Activated naive CD8-positive, alpha-beta T cell treated with anti-CD3 and anti-CD28 coated beads, Interleukin-2, amount 10 ng/mL, durations not matched to agents 7 days and 5 days (primary cell): ENCODE measurements around the gene ZNF429. TPM values are rescaled to one million over a fixed set of nuclear protein-coding genes. Genes with fewer than 3 reads are reported as not detected.
A peak's percentile ranks its signal among the peaks of the same experiment; 100 is the strongest.
"Not testable (repeated sequence)": the region's sequence is repeated elsewhere in the genome, so short reads cannot be mapped to it uniquely, and the experiment has no call there.

ENCODE experiments used
- ATAC-seq: fragments of 150-1000 bp; cut with Tn5 transposase; one replicate; pipeline ENCODE4 v1.10.0; 2021; ENCODE audit warnings: low read depth, moderate library complexity
- POLR2A ChIA-PET: fragments of 350-600 bp; sonication (Branson Sonifier 250); formaldehyde crosslinking; loops from one replicate; lab custom pipeline; 2021; ENCODE audit warnings: antibody characterized with exemption; lab: Charles Lee
- DNase-seq: peaks from one replicate; pipeline ENCODE4 v3.0.0; 2021
- H3K27ac Mint-ChIP-seq: one replicate; pipeline ENCODE4 v1.8.0; 2022; ENCODE audit warnings: mild to moderate bottlenecking, mixed read lengths
- H3K27me3 Mint-ChIP-seq: one replicate; pipeline ENCODE4 v1.8.0; 2022; ENCODE audit warnings: mild to moderate bottlenecking, moderate library complexity, mixed read lengths
- H3K36me3 Mint-ChIP-seq: one replicate; pipeline ENCODE4 v1.8.0; 2021; ENCODE audit warnings: mild to moderate bottlenecking, mixed read lengths
- H3K4me1 Mint-ChIP-seq: one replicate; pipeline ENCODE4 v1.8.0; 2021; ENCODE audit warnings: mixed read lengths
- H3K4me3 Mint-ChIP-seq: one replicate; pipeline ENCODE4 v1.8.0; 2022; ENCODE audit warnings: mild to moderate bottlenecking, moderate library complexity, mixed read lengths
- H3K9me3 Mint-ChIP-seq: one replicate; pipeline ENCODE4 v1.8.0; 2021; ENCODE audit warnings: mixed read lengths
- total RNA-seq, 2 experiments: library from RNA; stranded (reverse); gene quantifications; one replicate each; pipeline ENCODE4 v1.2.3, GENCODE V29; 2021

Gene ZNF429
- total RNA-seq, 2 experiments from 2014 or later, result 14.3 to 14.8 TPM

- ATAC-seq (peak; percentile 61), DNase-seq (peak; percentile 55)
- peaks cover 3% of the 10 kb centered on the region for H3K4me1 Mint-ChIP-seq
- H3K27me3 Mint-ChIP-seq, result peaks cover 1% of the 10 kb centered on the region
- peak overlapping the region; percentile 30 for H3K27ac Mint-ChIP-seq
- H3K9me3 Mint-ChIP-seq, result peaks cover 16% of the 10 kb centered on the region
- POLR2A ChIA-PET, result interaction anchor here (1.4 to 1.9 kb wide), 3 partner anchors 17 to 810 kb away, joined by 3 to 11 read pairs (median 9); no protein-coding TSS in a partner anchor
- no peaks in the 10 kb centered on the region for H3K36me3 Mint-ChIP-seq
- peak overlapping the region; percentile 73 for H3K4me3 Mint-ChIP-seq
These were observed 81.1 kb downstream of the ZNF429 start for GRCh38 chr19:21586311-21587116.

- peaks cover 3% of the 10 kb centered on the region for H3K4me1 Mint-ChIP-seq
- H3K36me3 Mint-ChIP-seq, result no peaks in the 10 kb centered on the region
- ATAC-seq (no peak), DNase-seq (no peak)
- peak overlapping the region; percentile 30 for H3K27ac Mint-ChIP-seq
- H3K4me3 Mint-ChIP-seq, result peak overlapping the region; percentile 73
- POLR2A ChIA-PET, result interaction anchor here (1.6 kb wide), 1 partner anchor 18 kb away, joined by 9 read pairs; no protein-coding TSS in a partner anchor
- H3K27me3 Mint-ChIP-seq, result peaks cover 1% of the 10 kb centered on the region
- peaks cover 15% of the 10 kb centered on the region for H3K9me3 Mint-ChIP-seq
These were observed 81.7 kb downstream of the ZNF429 start for GRCh38 chr19:21587117-21587461.

GRCh38 chr19:21587549-21587948 lies 82.1 kb downstream of the ZNF429 start:
- H3K36me3 Mint-ChIP-seq, result no peaks in the 10 kb centered on the region
- POLR2A ChIA-PET, result no interaction called here
- H3K27ac Mint-ChIP-seq, result no peak overlapping the region
- H3K27me3 Mint-ChIP-seq, result peaks cover 1% of the 10 kb centered on the region
- ATAC-seq (no peak), DNase-seq (no peak)
- peaks cover 15% of the 10 kb centered on the region for H3K9me3 Mint-ChIP-seq
- peaks cover 3% of the 10 kb centered on the region for H3K4me1 Mint-ChIP-seq
- no peak overlapping the region for H3K4me3 Mint-ChIP-seq

- Mint-ChIP-seq H3K4me1 (peaks cover 3% of the 10 kb centered on the region), H3K4me3 (no peak overlapping the region), H3K27me3 (peaks cover 1% of the 10 kb centered on the region), H3K9me3 (peaks cover 15% of the 10 kb centered on the region), H3K36me3 (no peaks in the 10 kb centered on the region), H3K27ac (no peak overlapping the region)
- ATAC-seq (no peak), DNase-seq (no peak)
- POLR2A ChIA-PET, result no interaction called here
These were observed 82.7 kb downstream of the ZNF429 start for GRCh38 chr19:21588065-21588601.

- Mint-ChIP-seq H3K27me3 (peaks cover 1% of the 10 kb centered on the region), H3K36me3 (no peaks in the 10 kb centered on the region), H3K9me3 (peaks cover 15% of the 10 kb centered on the region), H3K4me3 (no peak overlapping the region), H3K4me1 (no peaks in the 10 kb centered on the region), H3K27ac (no peak overlapping the region)
- ATAC-seq, result no peak
- POLR2A ChIA-PET, result no interaction called here
- DNase-seq, result no peak
These were observed 85.5 kb downstream of the ZNF429 start for GRCh38 chr19:21590867-21591266.

GRCh38 chr19:21593008-21593481 lies 87.6 kb downstream of the ZNF429 start:
- H3K4me3 Mint-ChIP-seq, result no peak overlapping the region
- no peaks in the 10 kb centered on the region for H3K36me3 Mint-ChIP-seq
- no peak for ATAC-seq
- DNase-seq, result no peak
- H3K27me3 Mint-ChIP-seq, result peaks cover 1% of the 10 kb centered on the region
- no peaks in the 10 kb centered on the region for H3K4me1 Mint-ChIP-seq
- H3K9me3 Mint-ChIP-seq, result peaks cover 21% of the 10 kb centered on the region
- POLR2A ChIA-PET, result interaction anchor here (0.6 kb wide), 1 partner anchor 130 kb away, joined by 5 read pairs; no protein-coding TSS in a partner anchor
- no peak overlapping the region for H3K27ac Mint-ChIP-seq

- H3K9me3 Mint-ChIP-seq, result peaks cover 21% of the 10 kb centered on the region
- peaks cover 1% of the 10 kb centered on the region for H3K27me3 Mint-ChIP-seq
- H3K27ac Mint-ChIP-seq, result no peak overlapping the region
- POLR2A ChIA-PET, result no interaction called here
- H3K4me1 Mint-ChIP-seq, result no peaks in the 10 kb centered on the region
- H3K4me3 Mint-ChIP-seq, result no peak overlapping the region
- no peaks in the 10 kb centered on the region for H3K36me3 Mint-ChIP-seq
- DNase-seq (no peak), ATAC-seq (no peak)
These were observed 88.1 kb downstream of the ZNF429 start for GRCh38 chr19:21593502-21593901.

- DNase-seq (no peak), ATAC-seq (no peak)
- Mint-ChIP-seq H3K4me3 (no peak overlapping the region), H3K36me3 (no peaks in the 10 kb centered on the region), H3K27me3 (peaks cover 1% of the 10 kb centered on the region), H3K4me1 (no peaks in the 10 kb centered on the region), H3K27ac (no peak overlapping the region), H3K9me3 (peaks cover 22% of the 10 kb centered on the region)
- POLR2A ChIA-PET, result no interaction called here
These were observed 88.8 kb downstream of the ZNF429 start for GRCh38 chr19:21593934-21594820.

- no peak for ATAC-seq
- DNase-seq, result no peak
- no peaks in the 10 kb centered on the region for H3K4me1 Mint-ChIP-seq
- peaks cover 23% of the 10 kb centered on the region for H3K9me3 Mint-ChIP-seq
- H3K4me3 Mint-ChIP-seq, result no peak overlapping the region
- POLR2A ChIA-PET, result interaction anchor here (1.0 kb wide), 1 partner anchor 15 kb away, joined by 3 read pairs; no protein-coding TSS in a partner anchor
- no peaks in the 10 kb centered on the region for H3K36me3 Mint-ChIP-seq
- peaks cover 1% of the 10 kb centered on the region for H3K27me3 Mint-ChIP-seq
- no peak overlapping the region for H3K27ac Mint-ChIP-seq
These were observed 89.8 kb downstream of the ZNF429 start for GRCh38 chr19:21595185-21595584.

- peaks cover 16% of the 10 kb centered on the region for H3K4me1 Mint-ChIP-seq
- peaks cover 4% of the 10 kb centered on the region for H3K36me3 Mint-ChIP-seq
- peaks cover 8% of the 10 kb centered on the region for H3K9me3 Mint-ChIP-seq
- H3K27me3 Mint-ChIP-seq, result no peaks in the 10 kb centered on the region
- ATAC-seq (no peak), DNase-seq (no peak)
- no peak overlapping the region for H3K4me3 Mint-ChIP-seq
- POLR2A ChIA-PET, result no interaction called here
- no peak overlapping the region for H3K27ac Mint-ChIP-seq
These were observed 96.8 kb downstream of the ZNF429 start for GRCh38 chr19:21602082-21602658.

GRCh38 chr19:21602659-21603430 lies 97.4 kb downstream of the ZNF429 start:
- not testable (repeated sequence) for H3K4me3 Mint-ChIP-seq, ATAC-seq, DNase-seq, H3K27ac Mint-ChIP-seq, H3K27me3 Mint-ChIP-seq, H3K36me3 Mint-ChIP-seq, H3K9me3 Mint-ChIP-seq
- POLR2A ChIA-PET, result interaction anchor here (1.5 kb wide), 1 partner anchor 23 kb away, joined by 3 read pairs; no protein-coding TSS in a partner anchor
- peaks cover 16% of the 10 kb centered on the region for H3K4me1 Mint-ChIP-seq
